Measurements from ENCODE around the gene MATN1.

MATN1 gene

GRCh38 chr1:30681782-30682181 lies 41.6 kb downstream of the MATN1 start:
- Histone ChIP-seq H3K4me3 (replicated peaks; ENCODE audit: low read depth, low read length) (no peak overlapping the region), H3K27me3 (replicated peaks; ENCODE audit: control insufficient read depth, insufficient read depth, low read length) (peaks cover 1% of the 10 kb centered on the region; the same call in 1 of the 2 replicates), H3K36me3 (ENCODE audit: control insufficient read depth, insufficient read depth, low read length) (no peaks in the 10 kb centered on the region)
- DNase-seq (ENCODE audit: extremely low read depth, insufficient read length), result no peak
- TF ChIP-seq CTCF (IDR thresholded peaks at IDR 0.05; ENCODE audit: insufficient read depth, low read length, poor library complexity, severe bottlenecking), result no peak

DNA sequence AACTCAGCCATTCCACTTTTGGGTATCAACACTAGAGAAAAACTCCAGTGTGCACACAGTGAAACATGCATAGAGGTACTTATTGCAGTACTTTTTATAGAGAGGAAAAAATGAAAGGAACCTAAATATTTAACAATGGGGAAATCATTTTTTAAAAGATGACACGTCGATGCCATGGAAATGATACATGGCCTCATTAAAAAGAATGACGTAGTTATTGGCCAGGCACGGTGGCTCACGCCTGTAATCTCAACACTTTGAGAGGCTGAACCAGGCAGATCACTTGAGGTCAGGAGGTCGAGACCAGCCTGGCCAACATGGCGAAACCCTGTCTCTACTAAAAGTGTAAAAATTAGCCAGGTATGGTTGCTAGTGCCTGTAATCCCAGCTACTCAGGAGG lies 42.5 kb downstream of the MATN1 start:
- no peak for DNase-seq (ENCODE audit: extremely low read depth, insufficient read length)
- no peak for TF ChIP-seq CTCF (IDR thresholded peaks at IDR 0.05; ENCODE audit: insufficient read depth, low read length, poor library complexity, severe bottlenecking)
- no peaks in the 10 kb centered on the region for H3K36me3 ChIP-seq (ENCODE audit: control insufficient read depth, insufficient read depth, low read length)
- peaks cover 1% of the 10 kb centered on the region; the same call in 1 of the 2 replicates for H3K27me3 ChIP-seq (replicated peaks; ENCODE audit: control insufficient read depth, insufficient read depth, low read length)
- H3K4me3 ChIP-seq (replicated peaks; ENCODE audit: low read depth, low read length), result no peak overlapping the region

- H3K36me3 ChIP-seq (ENCODE audit: control insufficient read depth, insufficient read depth, low read length), result no peaks in the 10 kb centered on the region
- no peak for DNase-seq (ENCODE audit: extremely low read depth, insufficient read length)
- H3K4me3 ChIP-seq (replicated peaks; ENCODE audit: low read depth, low read length), result no peak overlapping the region
- TF ChIP-seq CTCF (IDR thresholded peaks at IDR 0.05; ENCODE audit: insufficient read depth, low read length, poor library complexity, severe bottlenecking), result no peak
- H3K27me3 ChIP-seq (replicated peaks; ENCODE audit: control insufficient read depth, insufficient read depth, low read length), result no peaks in the 10 kb centered on the region; the same call in 1 of the 2 replicates
Measured at GRCh38 chr1:30680429-30680828, 43.0 kb downstream of the MATN1 start.

GRCh38 chr1:30679976-30680305 lies 43.4 kb downstream of the MATN1 start:
- no peak for TF ChIP-seq CTCF (IDR thresholded peaks at IDR 0.05; ENCODE audit: insufficient read depth, low read length, poor library complexity, severe bottlenecking)
- DNase-seq (ENCODE audit: extremely low read depth, insufficient read length), result no peak
- no peaks in the 10 kb centered on the region for H3K36me3 ChIP-seq (ENCODE audit: control insufficient read depth, insufficient read depth, low read length)
- no peaks in the 10 kb centered on the region; the same call in 1 of the 2 replicates for H3K27me3 ChIP-seq (replicated peaks; ENCODE audit: control insufficient read depth, insufficient read depth, low read length)
- no peak overlapping the region for H3K4me3 ChIP-seq (replicated peaks; ENCODE audit: low read depth, low read length)

GRCh38 chr1:30679201-30679975 lies 44.0 kb downstream of the MATN1 start:
- no peak for TF ChIP-seq CTCF (IDR thresholded peaks at IDR 0.05; ENCODE audit: insufficient read depth, low read length, poor library complexity, severe bottlenecking)
- Histone ChIP-seq H3K36me3 (ENCODE audit: control insufficient read depth, insufficient read depth, low read length) (no peaks in the 10 kb centered on the region), H3K4me3 (replicated peaks; ENCODE audit: low read depth, low read length) (no peak overlapping the region), H3K27me3 (replicated peaks; ENCODE audit: control insufficient read depth, insufficient read depth, low read length) (no peaks in the 10 kb centered on the region; the same call in 1 of the 2 replicates)
- DNase-seq (ENCODE audit: extremely low read depth, insufficient read length), result no peak
